Measurements from ENCODE around the gene HSFX2.
"Not testable (repeated sequence)": the region's sequence is repeated elsewhere in the genome, so short reads cannot be mapped to it uniquely, and the experiment has no call there.

HSFX2 gene

GRCh38 chrX:149590993-149591392 lies 4.1 kb downstream of the HSFX2 start:
- H3K27me3 Mint-ChIP-seq (ENCODE audit: low read depth, poor library complexity); DNase-seq; H3K36me3 Mint-ChIP-seq (ENCODE audit: low read depth); H3K9me3 Mint-ChIP-seq; H3K27ac Mint-ChIP-seq; H3K4me1 Mint-ChIP-seq; H3K4me3 Mint-ChIP-seq: not testable (repeated sequence)

- H3K27me3 Mint-ChIP-seq (ENCODE audit: low read depth, poor library complexity); H3K36me3 Mint-ChIP-seq (ENCODE audit: low read depth); DNase-seq; H3K4me1 Mint-ChIP-seq; H3K4me3 Mint-ChIP-seq; H3K27ac Mint-ChIP-seq; H3K9me3 Mint-ChIP-seq: not testable (repeated sequence)
Measured at GRCh38 chrX:149587359-149587758, 7.8 kb downstream of the HSFX2 start, which contains the start of gene MAGEA9B. TSS of gene MAGEA9B (minus strand) at chrX:149587459. CDS start at chrX:149583179, 4,280 bp downstream.

- H3K4me1 Mint-ChIP-seq; H3K36me3 Mint-ChIP-seq (ENCODE audit: low read depth); H3K9me3 Mint-ChIP-seq; H3K27ac Mint-ChIP-seq; H3K27me3 Mint-ChIP-seq (ENCODE audit: low read depth, poor library complexity); DNase-seq; H3K4me3 Mint-ChIP-seq: not testable (repeated sequence)
Measured at GRCh38 chrX:149585631-149586030, 9.5 kb downstream of the HSFX2 start.

- not testable (repeated sequence) for H3K36me3 Mint-ChIP-seq (ENCODE audit: low read depth); H3K27me3 Mint-ChIP-seq (ENCODE audit: low read depth, poor library complexity); H3K4me3 Mint-ChIP-seq; H3K9me3 Mint-ChIP-seq; H3K27ac Mint-ChIP-seq; DNase-seq
- H3K4me1 Mint-ChIP-seq = peaks cover 27% of the 10 kb centered on the region
Measured at GRCh38 chrX:149573456-149573855, 21.7 kb downstream of the HSFX2 start.

- TF ChIP-seq CTCF (IDR thresholded peaks at IDR 0.05) = no peak
- Mint-ChIP-seq H3K27ac (peak overlapping the region; percentile 78), H3K36me3 (ENCODE audit: low read depth) (no peaks in the 10 kb centered on the region), H3K4me3 (no peak overlapping the region), H3K27me3 (ENCODE audit: low read depth, poor library complexity) (peaks cover 3% of the 10 kb centered on the region), H3K9me3 (peaks cover 8% of the 10 kb centered on the region), H3K4me1 (peaks cover 27% of the 10 kb centered on the region)
- no peak for DNase-seq
Measured at GRCh38 chrX:149572743-149573142, 22.4 kb downstream of the HSFX2 start.

- peaks cover 3% of the 10 kb centered on the region for H3K27me3 Mint-ChIP-seq (ENCODE audit: low read depth, poor library complexity)
- peaks cover 27% of the 10 kb centered on the region for H3K4me1 Mint-ChIP-seq
- H3K4me3 Mint-ChIP-seq = no peak overlapping the region
- peaks cover 17% of the 10 kb centered on the region for H3K9me3 Mint-ChIP-seq
- H3K36me3 Mint-ChIP-seq (ENCODE audit: low read depth) = no peaks in the 10 kb centered on the region
- DNase-seq = no peak
- no peak overlapping the region for H3K27ac Mint-ChIP-seq
- TF ChIP-seq CTCF (IDR thresholded peaks at IDR 0.05) = no peak
Measured at GRCh38 chrX:149571770-149572169, 23.3 kb downstream of the HSFX2 start.

- H3K9me3 Mint-ChIP-seq = peaks cover 24% of the 10 kb centered on the region
- H3K4me1 Mint-ChIP-seq = peaks cover 27% of the 10 kb centered on the region
- peaks cover 3% of the 10 kb centered on the region for H3K27me3 Mint-ChIP-seq (ENCODE audit: low read depth, poor library complexity)
- H3K27ac Mint-ChIP-seq = no peak overlapping the region
- H3K4me3 Mint-ChIP-seq = no peak overlapping the region
- H3K36me3 Mint-ChIP-seq (ENCODE audit: low read depth) = no peaks in the 10 kb centered on the region
- no peak for DNase-seq
- TF ChIP-seq CTCF (IDR thresholded peaks at IDR 0.05) = no peak
Measured at GRCh38 chrX:149570668-149571067, 24.4 kb downstream of the HSFX2 start.

- peaks cover 3% of the 10 kb centered on the region for H3K27me3 Mint-ChIP-seq (ENCODE audit: low read depth, poor library complexity)
- peaks cover 29% of the 10 kb centered on the region for H3K9me3 Mint-ChIP-seq
- H3K4me3 Mint-ChIP-seq = no peak overlapping the region
- H3K27ac Mint-ChIP-seq = no peak overlapping the region
- H3K36me3 Mint-ChIP-seq (ENCODE audit: low read depth) = peaks cover 2% of the 10 kb centered on the region
- no peak for DNase-seq
- H3K4me1 Mint-ChIP-seq = peaks cover 27% of the 10 kb centered on the region
- no peak for TF ChIP-seq CTCF (IDR thresholded peaks at IDR 0.05)
Measured at GRCh38 chrX:149569770-149570169, 25.3 kb downstream of the HSFX2 start.
